Measurements from ENCODE around the gene TSLP. TPM values are rescaled to one million over a fixed set of nuclear protein-coding genes. Genes with fewer than 3 reads are reported as not detected.

Gene TSLP
- total RNA-seq, 1 experiment from 2014 or later: not detected

DNA sequence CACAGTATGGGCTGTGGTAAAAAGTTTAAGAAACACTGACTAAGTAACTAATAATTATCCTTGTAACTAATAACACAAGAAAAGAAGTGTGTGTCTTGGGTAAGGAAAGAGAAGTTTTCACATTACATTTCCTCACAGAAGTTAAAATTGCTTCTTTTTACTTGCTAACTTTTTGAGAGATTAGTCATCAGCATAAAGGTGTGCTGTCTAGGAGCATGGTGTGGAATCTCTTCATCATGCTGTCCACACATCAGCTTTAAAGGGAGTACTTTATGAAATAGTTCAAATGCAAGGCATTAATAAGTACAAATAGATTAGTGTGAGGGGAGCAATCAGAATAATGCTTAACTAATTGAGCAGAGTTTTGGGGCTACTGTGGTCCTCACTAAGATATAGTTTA lies 50.4 kb downstream of the TSLP start:
- Histone ChIP-seq H3K4me1 (ENCODE audit: control insufficient read depth, insufficient read depth, low read length) (no peaks in the 10 kb centered on the region), H3K27ac (ENCODE audit: low read length) (no peak overlapping the region), H3K9me3 (ENCODE audit: control insufficient read depth, insufficient read depth, low read depth, low read length) (no peaks in the 10 kb centered on the region), H3K4me3 (ENCODE audit: low read depth in 2 of 2, low read length in 2 of 2) (no peak overlapping the region), H3K36me3 (ENCODE audit: control insufficient read depth, insufficient read depth, low read length) (peaks cover 67% of the 10 kb centered on the region), H3K27me3 (ENCODE audit: control insufficient read depth, insufficient read depth, low read length) (no peaks in the 10 kb centered on the region)
- POLR2A ChIA-PET: no interaction called here
- intact Hi-C loops (cut with micrococcal nuclease; ENCODE audit: unreplicated experiment): no loop called here
- in situ Hi-C loops (cut with HindIII; ENCODE audit: low pct_unique_long_range_greater_than_20kb, low sequenced_read_pairs): no loop called here
- no peak for ATAC-seq
- CTCF ChIA-PET: no interaction called here
- TF ChIP-seq, protein P1, sequence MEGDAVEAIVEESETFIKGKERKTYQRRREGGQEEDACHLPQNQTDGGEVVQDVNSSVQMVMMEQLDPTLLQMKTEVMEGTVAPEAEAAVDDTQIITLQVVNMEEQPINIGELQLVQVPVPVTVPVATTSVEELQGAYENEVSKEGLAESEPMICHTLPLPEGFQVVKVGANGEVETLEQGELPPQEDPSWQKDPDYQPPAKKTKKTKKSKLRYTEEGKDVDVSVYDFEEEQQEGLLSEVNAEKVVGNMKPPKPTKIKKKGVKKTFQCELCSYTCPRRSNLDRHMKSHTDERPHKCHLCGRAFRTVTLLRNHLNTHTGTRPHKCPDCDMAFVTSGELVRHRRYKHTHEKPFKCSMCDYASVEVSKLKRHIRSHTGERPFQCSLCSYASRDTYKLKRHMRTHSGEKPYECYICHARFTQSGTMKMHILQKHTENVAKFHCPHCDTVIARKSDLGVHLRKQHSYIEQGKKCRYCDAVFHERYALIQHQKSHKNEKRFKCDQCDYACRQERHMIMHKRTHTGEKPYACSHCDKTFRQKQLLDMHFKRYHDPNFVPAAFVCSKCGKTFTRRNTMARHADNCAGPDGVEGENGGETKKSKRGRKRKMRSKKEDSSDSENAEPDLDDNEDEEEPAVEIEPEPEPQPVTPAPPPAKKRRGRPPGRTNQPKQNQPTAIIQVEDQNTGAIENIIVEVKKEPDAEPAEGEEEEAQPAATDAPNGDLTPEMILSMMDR (IDR thresholded peaks at IDR 0.05): no peak
- no peak for TF ChIP-seq POLR2AphosphoS5 (IDR thresholded peaks at IDR 0.05; ENCODE audit: low read depth, low read length)
- TF ChIP-seq TCF7L2 (IDR thresholded peaks at IDR 0.05; ENCODE audit: low read depth, low read length): no peak
- TF ChIP-seq, protein P2, sequence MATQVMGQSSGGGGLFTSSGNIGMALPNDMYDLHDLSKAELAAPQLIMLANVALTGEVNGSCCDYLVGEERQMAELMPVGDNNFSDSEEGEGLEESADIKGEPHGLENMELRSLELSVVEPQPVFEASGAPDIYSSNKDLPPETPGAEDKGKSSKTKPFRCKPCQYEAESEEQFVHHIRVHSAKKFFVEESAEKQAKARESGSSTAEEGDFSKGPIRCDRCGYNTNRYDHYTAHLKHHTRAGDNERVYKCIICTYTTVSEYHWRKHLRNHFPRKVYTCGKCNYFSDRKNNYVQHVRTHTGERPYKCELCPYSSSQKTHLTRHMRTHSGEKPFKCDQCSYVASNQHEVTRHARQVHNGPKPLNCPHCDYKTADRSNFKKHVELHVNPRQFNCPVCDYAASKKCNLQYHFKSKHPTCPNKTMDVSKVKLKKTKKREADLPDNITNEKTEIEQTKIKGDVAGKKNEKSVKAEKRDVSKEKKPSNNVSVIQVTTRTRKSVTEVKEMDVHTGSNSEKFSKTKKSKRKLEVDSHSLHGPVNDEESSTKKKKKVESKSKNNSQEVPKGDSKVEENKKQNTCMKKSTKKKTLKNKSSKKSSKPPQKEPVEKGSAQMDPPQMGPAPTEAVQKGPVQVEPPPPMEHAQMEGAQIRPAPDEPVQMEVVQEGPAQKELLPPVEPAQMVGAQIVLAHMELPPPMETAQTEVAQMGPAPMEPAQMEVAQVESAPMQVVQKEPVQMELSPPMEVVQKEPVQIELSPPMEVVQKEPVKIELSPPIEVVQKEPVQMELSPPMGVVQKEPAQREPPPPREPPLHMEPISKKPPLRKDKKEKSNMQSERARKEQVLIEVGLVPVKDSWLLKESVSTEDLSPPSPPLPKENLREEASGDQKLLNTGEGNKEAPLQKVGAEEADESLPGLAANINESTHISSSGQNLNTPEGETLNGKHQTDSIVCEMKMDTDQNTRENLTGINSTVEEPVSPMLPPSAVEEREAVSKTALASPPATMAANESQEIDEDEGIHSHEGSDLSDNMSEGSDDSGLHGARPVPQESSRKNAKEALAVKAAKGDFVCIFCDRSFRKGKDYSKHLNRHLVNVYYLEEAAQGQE (IDR thresholded peaks at IDR 0.05; ENCODE audit: insufficient read depth in 1 of 2, low read depth in 2 of 2, low read length in 1 of 2): no peak
- no peak for TF ChIP-seq SIN3A (IDR thresholded peaks at IDR 0.05; ENCODE audit: borderline replicate concordance, insufficient read depth, low read depth, low read length)
- no peak for DNase-seq (ENCODE audit: low read depth, low spot score)
- BruUV-seq (replicated peaks): no TSS peak

DNA sequence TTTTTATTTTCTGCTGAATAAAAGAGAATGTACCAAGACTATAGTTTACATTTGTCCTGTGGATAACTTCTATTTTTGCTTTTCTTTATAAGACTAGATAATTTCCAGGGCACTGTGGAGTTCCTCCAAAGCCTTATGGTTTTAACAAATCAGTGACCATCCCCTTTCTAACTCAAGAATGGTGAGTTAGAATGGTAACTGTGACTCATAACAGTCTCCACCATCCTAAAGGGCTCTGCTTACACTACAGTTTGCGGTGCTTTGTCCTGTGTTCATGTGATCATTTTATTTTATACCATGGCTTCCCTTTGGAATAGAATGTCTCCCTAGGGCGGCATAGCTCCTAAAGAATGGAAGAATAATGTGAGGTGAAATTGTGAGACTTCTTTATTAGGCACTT lies 50.9 kb downstream of the TSLP start:
- DNase-seq (ENCODE audit: low read depth, low spot score) (no peak), ATAC-seq (no peak)
- Histone ChIP-seq H3K27ac (ENCODE audit: low read length) (no peak overlapping the region), H3K27me3 (ENCODE audit: control insufficient read depth, insufficient read depth, low read length) (no peaks in the 10 kb centered on the region), H3K4me3 (ENCODE audit: low read depth in 2 of 2, low read length in 2 of 2) (no peak overlapping the region), H3K4me1 (ENCODE audit: control insufficient read depth, insufficient read depth, low read length) (no peaks in the 10 kb centered on the region), H3K36me3 (ENCODE audit: control insufficient read depth, insufficient read depth, low read length) (peaks cover 69% of the 10 kb centered on the region), H3K9me3 (ENCODE audit: control insufficient read depth, insufficient read depth, low read depth, low read length) (no peaks in the 10 kb centered on the region)
- TF ChIP-seq SIN3A (IDR thresholded peaks at IDR 0.05; ENCODE audit: borderline replicate concordance, insufficient read depth, low read depth, low read length): no peak
- no peak for TF ChIP-seq TCF7L2 (IDR thresholded peaks at IDR 0.05; ENCODE audit: low read depth, low read length)
- TF ChIP-seq, protein P2 (IDR thresholded peaks at IDR 0.05; ENCODE audit: insufficient read depth in 1 of 2, low read depth in 2 of 2, low read length in 1 of 2): no peak
- TF ChIP-seq, protein P1 (IDR thresholded peaks at IDR 0.05): no peak
- TF ChIP-seq POLR2AphosphoS5 (IDR thresholded peaks at IDR 0.05; ENCODE audit: low read depth, low read length): no peak
- POLR2A ChIA-PET: no interaction called here
- CTCF ChIA-PET: no interaction called here
- no TSS peak for BruUV-seq (replicated peaks)
- in situ Hi-C loops (cut with HindIII; ENCODE audit: low pct_unique_long_range_greater_than_20kb, low sequenced_read_pairs) (no loop called here), intact Hi-C loops (cut with micrococcal nuclease; ENCODE audit: unreplicated experiment) (no loop called here)

Data from Panc1 (cell line).